ENCODE results near the gene GALNT18. TPM values are rescaled to one million over a fixed set of nuclear protein-coding genes. Genes with fewer than 3 reads are reported as not detected.

GALNT18 gene
- total and polyA plus RNA-seq, 9 donors = 3.0 to 13.2 (median 7.7) TPM

- TF ChIP-seq CTCF (IDR thresholded peaks at IDR 0.05) (no peak), POLR2A (IDR thresholded peaks at IDR 0.05) (no peak), EP300 (IDR thresholded peaks at IDR 0.05) (no peak)
- 62 to 81% (median 65%) methylated on average over 5 of the region's 5 CpGs for WGBS, 3 donors
Measured at GRCh38 chr11:11231763-11232162, 390.0 kb downstream of the GALNT18 start.

GRCh38 chr11:11230802-11231562, 390.8 kb downstream of the GALNT18 start:
- H3K4me1 ChIP-seq (ENCODE audit: insufficient read depth) = no peaks in the 10 kb centered on the region
- TF ChIP-seq POLR2A (IDR thresholded peaks at IDR 0.05) = no peak
- DNase-seq = no peak
- H3K27ac ChIP-seq = no peak overlapping the region
- intact Hi-C loops (cut with DNase I) = no loop called here
- no peak overlapping the region for H3K4me3 ChIP-seq
- H3K27me3 ChIP-seq = no peaks in the 10 kb centered on the region
- WGBS, 3 donors = 42 to 52% (median 49%) methylated on average over 7 of the region's 7 CpGs
- no peaks in the 10 kb centered on the region for H3K9me3 ChIP-seq
- H3K36me3 ChIP-seq = no peaks in the 10 kb centered on the region

More at GRCh38 chr11:11231763-11232162, 390.0 kb downstream of the GALNT18 start:
- Histone ChIP-seq H3K27ac (no peak overlapping the region), H3K9me3 (no peaks in the 10 kb centered on the region), H3K36me3 (no peaks in the 10 kb centered on the region), H3K4me3 (no peak overlapping the region), H3K27me3 (no peaks in the 10 kb centered on the region), H3K4me1 (ENCODE audit: insufficient read depth) (no peaks in the 10 kb centered on the region)
- intact Hi-C loops (cut with DNase I) = no loop called here
- DNase-seq = no peak

GRCh38 chr11:11230087-11230486, 391.7 kb downstream of the GALNT18 start:
- intact Hi-C loops (cut with DNase I) = no loop called here
- Histone ChIP-seq H3K27me3 (no peaks in the 10 kb centered on the region), H3K4me1 (ENCODE audit: insufficient read depth) (no peaks in the 10 kb centered on the region), H3K27ac (no peak overlapping the region), H3K36me3 (no peaks in the 10 kb centered on the region), H3K4me3 (no peak overlapping the region), H3K9me3 (no peaks in the 10 kb centered on the region)
- no peak for DNase-seq
- 77 to 96% (median 94%) methylated on average over 1 of the region's 1 CpG for WGBS, 3 donors
- TF ChIP-seq POLR2A (IDR thresholded peaks at IDR 0.05) (no peak), EP300 (IDR thresholded peaks at IDR 0.05) (no peak), CTCF (IDR thresholded peaks at IDR 0.05) (no peak)

- TF ChIP-seq CTCF (IDR thresholded peaks at IDR 0.05) (no peak), POLR2A (IDR thresholded peaks at IDR 0.05) (no peak), EP300 (IDR thresholded peaks at IDR 0.05) (no peak)
- no peak overlapping the region for H3K4me3 ChIP-seq
- H3K4me1 ChIP-seq (ENCODE audit: insufficient read depth) = no peaks in the 10 kb centered on the region
- H3K36me3 ChIP-seq = no peaks in the 10 kb centered on the region
- no peak for DNase-seq
- no peak overlapping the region for H3K27ac ChIP-seq
- 93 to 98% (median 95%) methylated on average over 2 of the region's 2 CpGs for WGBS, 3 donors
- H3K9me3 ChIP-seq = no peaks in the 10 kb centered on the region
- intact Hi-C loops (cut with DNase I) = no loop called here
- no peaks in the 10 kb centered on the region for H3K27me3 ChIP-seq
Measured at GRCh38 chr11:11229647-11230046, 392.2 kb downstream of the GALNT18 start.

All from ovary (tissue), 9 donors.